IMR-90 (cell line): ENCODE data around the gene ATP5F1D.

Source experiments
- BHLHE40 ChIP-seq: fragments of 150-350 bp; IDR thresholded peaks from 2 replicates; pipeline ENCODE4 v1.6.1; 2016; ENCODE audit warnings: mild to moderate bottlenecking, low read depth, low read length
- CEBPB ChIP-seq: IDR thresholded peaks from 2 replicates; pipeline ENCODE4 v1.6.1; 2012; ENCODE audit warnings: low read depth, low read length, improper control_type of control experiment
- CHD1 ChIP-seq: IDR thresholded peaks from 2 replicates; pipeline ENCODE4 v1.6.1; 2012; ENCODE audit warnings: low read depth, low read length, improper control_type of control experiment
- MAFK ChIP-seq: IDR thresholded peaks from 2 replicates; pipeline ENCODE4 v1.6.1; 2012; ENCODE audit warnings: low read depth, low read length, improper control_type of control experiment
- MAZ ChIP-seq: IDR thresholded peaks from 2 replicates; pipeline ENCODE4 v1.6.1; 2012; ENCODE audit warnings: low read depth, mild to moderate bottlenecking, low read length, improper control_type of control experiment, moderate library complexity, borderline replicate concordance
- POLR2A ChIP-seq: IDR thresholded peaks from 2 replicates; pipeline ENCODE4 v1.6.1; 2012; ENCODE audit warnings: mild to moderate bottlenecking, low read depth, low read length
- RAD21 ChIP-seq: IDR thresholded peaks from 2 replicates; pipeline ENCODE4 v1.6.1; 2012; ENCODE audit warnings: low read length, improper control_type of control experiment
- RCOR1 ChIP-seq: IDR thresholded peaks from 2 replicates; pipeline ENCODE4 v1.6.1; 2012; ENCODE audit warnings: mild to moderate bottlenecking, low read length, improper control_type of control experiment; ENCODE audit not compliant: insufficient replicate concordance
- SMC3 ChIP-seq: fragments of 150-350 bp; IDR thresholded peaks from 2 replicates; pipeline ENCODE4 v1.6.1; 2016; ENCODE audit warnings: low read depth, mild to moderate bottlenecking, antibody characterized with exemption, low read length, moderate library complexity
- TF ChIP-seq, protein P1 (sequence below): conservative IDR thresholded peaks from 2 replicates; pipeline ENCODE4 v1.5.1; 2012; ENCODE audit warnings: mild to moderate bottlenecking, low read depth, low read length, improper control_type of control experiment

DNA sequence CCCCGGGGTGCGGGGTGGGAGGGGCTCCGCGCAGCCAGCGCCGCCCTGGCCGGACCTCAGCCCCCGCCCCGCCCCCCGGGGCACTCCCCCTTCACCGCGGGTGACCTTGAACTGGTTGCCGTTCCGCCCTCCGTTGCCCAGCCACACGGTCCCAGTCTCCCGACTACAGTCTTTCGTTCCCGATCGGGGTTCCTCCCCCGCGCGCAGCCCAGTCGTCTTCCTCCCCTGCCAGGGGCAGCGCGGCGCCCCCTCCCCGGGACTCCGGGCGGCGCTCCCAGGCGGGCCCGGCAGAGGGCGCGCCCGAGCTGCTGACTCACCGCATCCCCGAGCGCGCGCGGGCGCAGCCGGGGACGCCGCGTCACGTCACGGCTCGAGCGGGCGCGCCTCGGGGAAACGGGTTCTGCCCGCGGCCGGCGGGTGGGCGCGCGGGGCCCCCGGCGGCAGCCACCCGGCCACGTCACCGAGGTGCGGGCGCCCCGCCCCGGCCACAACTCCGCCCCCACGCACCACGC, 7.3 kb downstream of the ATP5F1D start:
- TF ChIP-seq, protein P1, sequence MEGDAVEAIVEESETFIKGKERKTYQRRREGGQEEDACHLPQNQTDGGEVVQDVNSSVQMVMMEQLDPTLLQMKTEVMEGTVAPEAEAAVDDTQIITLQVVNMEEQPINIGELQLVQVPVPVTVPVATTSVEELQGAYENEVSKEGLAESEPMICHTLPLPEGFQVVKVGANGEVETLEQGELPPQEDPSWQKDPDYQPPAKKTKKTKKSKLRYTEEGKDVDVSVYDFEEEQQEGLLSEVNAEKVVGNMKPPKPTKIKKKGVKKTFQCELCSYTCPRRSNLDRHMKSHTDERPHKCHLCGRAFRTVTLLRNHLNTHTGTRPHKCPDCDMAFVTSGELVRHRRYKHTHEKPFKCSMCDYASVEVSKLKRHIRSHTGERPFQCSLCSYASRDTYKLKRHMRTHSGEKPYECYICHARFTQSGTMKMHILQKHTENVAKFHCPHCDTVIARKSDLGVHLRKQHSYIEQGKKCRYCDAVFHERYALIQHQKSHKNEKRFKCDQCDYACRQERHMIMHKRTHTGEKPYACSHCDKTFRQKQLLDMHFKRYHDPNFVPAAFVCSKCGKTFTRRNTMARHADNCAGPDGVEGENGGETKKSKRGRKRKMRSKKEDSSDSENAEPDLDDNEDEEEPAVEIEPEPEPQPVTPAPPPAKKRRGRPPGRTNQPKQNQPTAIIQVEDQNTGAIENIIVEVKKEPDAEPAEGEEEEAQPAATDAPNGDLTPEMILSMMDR = peak; percentile 79
- TF ChIP-seq POLR2A = peak; percentile 69
- TF ChIP-seq MAZ = no peak; the same call in 1 of the 2 replicates
- no peak; the same call in 1 of the 2 replicates for TF ChIP-seq CHD1
- 0 out of 2 replicates have a peak, but pooled peaks have one; percentile 18 for TF ChIP-seq RAD21
- TF ChIP-seq BHLHE40 = no peak
- 0 out of 2 replicates have a peak, but pooled peaks have one; percentile 5 for TF ChIP-seq SMC3
- no peak for TF ChIP-seq CEBPB
- TF ChIP-seq MAFK = no peak
- no peak for TF ChIP-seq RCOR1
